ENCODE measurements around the gene CKMT2. TPM values are rescaled to one million over a fixed set of nuclear protein-coding genes. Genes with fewer than 3 reads are reported as not detected.

Gene CKMT2
- total and polyA plus RNA-seq, 2 donors from 2014 or later: 3.7 to 55.8 TPM

DNA sequence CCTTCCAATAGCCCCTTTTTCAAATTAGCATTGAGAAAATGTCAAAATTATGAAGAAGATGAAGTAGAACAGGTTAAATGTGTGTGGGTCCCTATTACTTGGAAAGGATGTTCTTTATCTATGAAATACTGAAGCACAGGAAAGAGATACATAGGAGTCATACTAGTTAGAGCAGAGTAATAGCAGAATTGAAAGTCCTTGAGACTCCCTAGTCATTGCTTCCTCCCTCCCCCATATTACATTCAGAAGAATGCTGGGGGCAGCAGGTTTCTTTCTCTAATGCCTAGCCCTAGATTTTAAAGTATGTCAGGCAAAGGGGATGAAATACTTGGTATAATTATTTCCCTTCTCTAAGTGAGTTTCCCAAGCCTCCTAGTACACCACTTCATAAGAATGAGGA lies 72.7 kb downstream of the CKMT2 start:
- Histone ChIP-seq H3K9ac (ENCODE audit: low read length in 3 of 3) (no peak overlapping the region), H3K4me3 (ENCODE audit: low read length in 3 of 3) (no peak overlapping the region), H3K4me1 (ENCODE audit: control insufficient read depth in 2 of 3, insufficient read depth in 2 of 3, low read depth in 1 of 3, low read length in 3 of 3) (peaks cover 0 to 5% (median 0%) of the 10 kb centered on the region in 3 donors), H3K27me3 (ENCODE audit: control insufficient read depth, insufficient read depth, low read length) (no peaks in the 10 kb centered on the region), H3K9me3 (ENCODE audit: control insufficient read depth in 2 of 3, insufficient read depth in 1 of 3, low read length in 3 of 3) (no peaks in the 10 kb centered on the region), H3K27ac (ENCODE audit: low read depth in 2 of 2, low read length in 2 of 2) (no peak overlapping the region), H3K36me3 (ENCODE audit: control insufficient read depth in 2 of 3, insufficient read depth in 3 of 3, low read length in 3 of 3) (peaks cover 2 to 11% (median 5%) of the 10 kb centered on the region in 3 donors)
- FAIRE-seq: no peak
- TF ChIP-seq, protein P1, sequence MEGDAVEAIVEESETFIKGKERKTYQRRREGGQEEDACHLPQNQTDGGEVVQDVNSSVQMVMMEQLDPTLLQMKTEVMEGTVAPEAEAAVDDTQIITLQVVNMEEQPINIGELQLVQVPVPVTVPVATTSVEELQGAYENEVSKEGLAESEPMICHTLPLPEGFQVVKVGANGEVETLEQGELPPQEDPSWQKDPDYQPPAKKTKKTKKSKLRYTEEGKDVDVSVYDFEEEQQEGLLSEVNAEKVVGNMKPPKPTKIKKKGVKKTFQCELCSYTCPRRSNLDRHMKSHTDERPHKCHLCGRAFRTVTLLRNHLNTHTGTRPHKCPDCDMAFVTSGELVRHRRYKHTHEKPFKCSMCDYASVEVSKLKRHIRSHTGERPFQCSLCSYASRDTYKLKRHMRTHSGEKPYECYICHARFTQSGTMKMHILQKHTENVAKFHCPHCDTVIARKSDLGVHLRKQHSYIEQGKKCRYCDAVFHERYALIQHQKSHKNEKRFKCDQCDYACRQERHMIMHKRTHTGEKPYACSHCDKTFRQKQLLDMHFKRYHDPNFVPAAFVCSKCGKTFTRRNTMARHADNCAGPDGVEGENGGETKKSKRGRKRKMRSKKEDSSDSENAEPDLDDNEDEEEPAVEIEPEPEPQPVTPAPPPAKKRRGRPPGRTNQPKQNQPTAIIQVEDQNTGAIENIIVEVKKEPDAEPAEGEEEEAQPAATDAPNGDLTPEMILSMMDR (IDR thresholded peaks at IDR 0.05; ENCODE audit: borderline replicate concordance, extremely low read depth, insufficient read depth): no peak
- intact Hi-C loops (cut with DNase I): no loop called here
- DNase-seq: no peak

DNA sequence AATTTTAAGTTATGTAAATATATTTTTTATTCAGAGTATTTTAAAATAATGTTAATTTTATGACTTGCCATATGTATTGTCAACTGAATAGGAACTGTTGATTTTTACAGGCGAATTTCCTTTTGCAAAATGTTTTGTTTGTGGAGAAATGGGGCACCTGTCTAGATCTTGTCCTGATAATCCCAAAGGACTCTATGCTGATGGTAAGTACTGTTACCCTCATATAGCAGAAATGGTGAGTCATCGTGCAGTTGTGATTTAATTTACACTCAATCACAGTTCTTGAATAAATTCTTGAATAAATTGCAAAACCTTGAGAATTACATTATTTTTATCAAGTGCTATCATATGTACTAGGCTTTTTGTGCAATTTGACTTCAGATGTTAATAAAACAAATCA lies 75.7 kb downstream of the CKMT2 start:
- H3K9ac ChIP-seq (ENCODE audit: low read length in 3 of 3): no peak overlapping the region
- intact Hi-C loops (cut with DNase I): no loop called here

DNA sequence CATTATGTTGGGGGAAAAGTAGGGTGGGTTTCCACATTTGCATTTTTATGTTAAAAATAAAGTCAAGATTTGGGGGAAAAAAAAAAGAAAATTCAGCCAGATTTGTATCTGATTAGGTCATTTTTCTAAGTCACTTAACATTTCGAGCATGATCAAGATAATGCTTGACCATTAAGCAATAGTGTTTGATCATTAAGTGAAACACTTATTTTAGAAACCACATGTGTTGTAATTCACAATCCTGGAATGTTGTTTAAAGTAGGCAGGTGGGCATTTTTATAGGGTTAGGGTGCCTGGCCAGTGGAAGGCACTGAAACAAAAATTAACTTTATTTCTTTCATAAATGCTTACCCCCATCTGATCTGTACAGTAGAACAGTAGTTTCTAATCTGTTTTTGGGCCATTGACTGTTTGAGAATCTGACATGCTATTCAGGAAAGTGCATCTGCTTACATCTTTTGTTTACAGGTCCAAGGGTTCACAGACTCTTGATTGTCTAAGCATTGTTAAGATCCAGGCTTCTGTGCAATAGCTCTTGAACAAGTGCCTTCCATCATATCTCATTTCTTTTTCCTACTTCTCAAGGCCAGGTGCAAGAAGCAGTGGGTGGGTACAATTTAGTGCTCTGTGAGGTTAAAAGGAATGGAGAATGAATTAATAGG lies 77.4 kb downstream of the CKMT2 start:
- FAIRE-seq: no peak
- H3K36me3 ChIP-seq (ENCODE audit: control insufficient read depth in 2 of 3, insufficient read depth in 3 of 3, low read length in 3 of 3): peaks cover 0 to 8% (median 8%) of the 10 kb centered on the region in 3 donors
- intact Hi-C loops (cut with DNase I): no loop called here

More for the DNA sequence above, 75.7 kb downstream of the CKMT2 start:
- DNase-seq: no peak
- no peak for FAIRE-seq
- Histone ChIP-seq H3K4me3 (ENCODE audit: low read length in 3 of 3) (no peak overlapping the region), H3K27me3 (ENCODE audit: control insufficient read depth, insufficient read depth, low read length) (no peaks in the 10 kb centered on the region), H3K9me3 (ENCODE audit: control insufficient read depth in 2 of 3, insufficient read depth in 1 of 3, low read length in 3 of 3) (no peaks in the 10 kb centered on the region), H3K36me3 (ENCODE audit: control insufficient read depth in 2 of 3, insufficient read depth in 3 of 3, low read length in 3 of 3) (peaks cover 2 to 15% (median 10%) of the 10 kb centered on the region in 3 donors), H3K4me1 (ENCODE audit: control insufficient read depth in 2 of 3, insufficient read depth in 2 of 3, low read depth in 1 of 3, low read length in 3 of 3) (no peaks in the 10 kb centered on the region), H3K27ac (ENCODE audit: low read depth in 2 of 2, low read length in 2 of 2) (no peak overlapping the region)
- TF ChIP-seq, protein P1 (IDR thresholded peaks at IDR 0.05; ENCODE audit: borderline replicate concordance, extremely low read depth, insufficient read depth): no peak

More for the DNA sequence above, 77.4 kb downstream of the CKMT2 start:
- Histone ChIP-seq H3K27me3 (ENCODE audit: control insufficient read depth, insufficient read depth, low read length) (no peaks in the 10 kb centered on the region), H3K4me1 (ENCODE audit: control insufficient read depth in 2 of 3, insufficient read depth in 2 of 3, low read depth in 1 of 3, low read length in 3 of 3) (no peaks in the 10 kb centered on the region), H3K9ac (ENCODE audit: low read length in 3 of 3) (no peak overlapping the region), H3K4me3 (ENCODE audit: low read length in 3 of 3) (no peak overlapping the region), H3K27ac (ENCODE audit: low read depth in 2 of 2, low read length in 2 of 2) (no peak overlapping the region), H3K9me3 (ENCODE audit: control insufficient read depth in 2 of 3, insufficient read depth in 1 of 3, low read length in 3 of 3) (no peaks in the 10 kb centered on the region)
- TF ChIP-seq, protein P1 (IDR thresholded peaks at IDR 0.05; ENCODE audit: borderline replicate concordance, extremely low read depth, insufficient read depth): no peak
- DNase-seq: no peak
